ENCODE measurements around the gene ADAM21. TPM values are rescaled to one million over a fixed set of nuclear protein-coding genes. Genes with fewer than 3 reads are reported as not detected.
"Not testable (repeated sequence)": the region's sequence is repeated elsewhere in the genome, so short reads cannot be mapped to it uniquely, and the experiment has no call there.

ADAM21 gene
- total RNA-seq, 1 experiment from 2014 or later: not detected

- not testable (repeated sequence) for H2BK15ac ChIP-seq (ENCODE audit: low read depth, low read length); H3K23ac ChIP-seq (ENCODE audit: insufficient read length, low read depth, low read length); H2BK5ac ChIP-seq (ENCODE audit: insufficient read length, low read length); H3K9me3 ChIP-seq (ENCODE audit: control insufficient read depth, low read depth, low read length); H3K14ac ChIP-seq (ENCODE audit: insufficient read depth, low read length); H3K23me2 ChIP-seq (ENCODE audit: insufficient read length, low read depth, low read length, poor library complexity, severe bottlenecking); H4K5ac ChIP-seq (ENCODE audit: insufficient read length, low read depth, low read length); H3K4me2 ChIP-seq (ENCODE audit: insufficient read depth, insufficient read length, low read length); H3K27me3 Mint-ChIP-seq (ENCODE audit: low read depth); H2BK20ac ChIP-seq (ENCODE audit: low read depth, low read length, poor library complexity, severe bottlenecking); H3K4ac ChIP-seq (ENCODE audit: low read depth, low read length); H3K79me1 ChIP-seq (ENCODE audit: insufficient read depth, low read depth, low read length, poor library complexity, severe bottlenecking); H2BK12ac ChIP-seq (ENCODE audit: insufficient read length, low read depth, low read length); H4K20me1 ChIP-seq (ENCODE audit: control insufficient read depth, insufficient read depth, insufficient read length); H3K4me3 Mint-ChIP-seq; H2AK5ac ChIP-seq (ENCODE audit: insufficient read length, low read length); H4K8ac ChIP-seq (replicated peaks; ENCODE audit: insufficient read length, low read depth, low read length); H2AFZ ChIP-seq (ENCODE audit: low read length); H3K18ac ChIP-seq (ENCODE audit: insufficient read length, low read depth, low read length); DNase-seq; H3K27me3 ChIP-seq (ENCODE audit: insufficient read depth, low read length); H4K91ac ChIP-seq (ENCODE audit: insufficient read length, low read depth, low read length); H3T11ph ChIP-seq (ENCODE audit: low read length); H3K9ac ChIP-seq (ENCODE audit: extremely low read depth, insufficient read length, low read length); H3K79me2 ChIP-seq (ENCODE audit: insufficient read depth, low read length); H2BK120ac ChIP-seq (ENCODE audit: low read depth, low read length, poor library complexity, severe bottlenecking); H3K27ac ChIP-seq (ENCODE audit: insufficient read length, low read depth, low read length); H3K56ac ChIP-seq (ENCODE audit: insufficient read length, low read depth, low read length); H3K27ac Mint-ChIP-seq; H3K4me1 ChIP-seq (ENCODE audit: insufficient read depth, low read length)
- Mint-ChIP-seq H3K4me1 (peaks cover 6 to 13% of the 10 kb centered on the region in 2 experiments), H3K36me3 (ENCODE audit: insufficient read depth in 1 of 3, low read depth in 3 of 3) (peaks cover 13 to 18% (median 16%) of the 10 kb centered on the region in 3 experiments), H3K9me3 (peaks cover 18 to 23% of the 10 kb centered on the region in 2 experiments)
- WGBS (ENCODE audit: extremely low coverage, insufficient read length, low lambda C conversion rate): 100% methylated on average over 4 of the region's 57 CpGs
These were observed 25.6 kb downstream of the ADAM21 start for GRCh38 chr14:70477356-70478105.
